Keratinocyte (primary cell): ENCODE results near the gene CCDC80. TPM values are rescaled to one million over a fixed set of nuclear protein-coding genes. Genes with fewer than 3 reads are reported as not detected.

Experiments used
- DNase-seq: peaks from one replicate; pipeline ENCODE4 v3.0.0-alpha.2; 2011; ENCODE audit warnings: low read depth, missing footprints, low spot score
- FAIRE-seq: peaks from 2 replicates; lab custom pipeline; 2011; peaks lifted over from hg19 to GRCh38; lab: Jason Lieb, UNC
- H2AFZ ChIP-seq: 2 replicates; pipeline ENCODE4 v1.6.0; 2012; ENCODE audit warnings: low read length, control low read depth, inconsistent platforms; ENCODE audit not compliant: control insufficient read depth
- H3K27ac ChIP-seq: 2 replicates; pipeline ENCODE4 v1.5.1; 2011; ENCODE audit warnings: low read length; ENCODE audit not compliant: control insufficient read depth, insufficient read depth
- H3K27me3 ChIP-seq: 3 replicates; pipeline ENCODE4 v1.6.0; 2011; ENCODE audit warnings: low read length; ENCODE audit not compliant: control insufficient read depth, insufficient read depth; ENCODE audit errors: extremely low read depth
- H3K36me3 ChIP-seq, 2 experiments: 2 replicates in 1 of 2; 3 replicates in 1 of 2; pipeline ENCODE4 v1.5.1; 2011; ENCODE audit warnings: low read length in 2 of 2, mild to moderate bottlenecking in 1 of 2; ENCODE audit not compliant: control insufficient read depth in 2 of 2, insufficient read depth in 2 of 2; ENCODE audit errors: extremely low read depth in 1 of 2
- H3K4me1 ChIP-seq: 3 replicates; pipeline ENCODE4 v1.5.1; 2011; ENCODE audit warnings: low read length; ENCODE audit not compliant: control insufficient read depth, insufficient read depth; ENCODE audit errors: extremely low read depth
- H3K4me2 ChIP-seq: 3 replicates; pipeline ENCODE4 v1.6.0; 2011; ENCODE audit warnings: low read depth, low read length; ENCODE audit not compliant: control insufficient read depth, insufficient read depth; ENCODE audit errors: extremely low read depth
- H3K4me3 ChIP-seq, 3 experiments: fragments of 200-600 bp in 1 of 3; sonication (generic) in 1 of 3; 2 replicates in 2 of 3; 3 replicates in 1 of 3; pipeline ENCODE4 v1.5.1; 2011 to 2016; ENCODE audit warnings: low read length in 3 of 3, mild to moderate bottlenecking in 3 of 3, control low read depth in 2 of 3, inconsistent platforms in 1 of 3, low read depth in 1 of 3, mixed read lengths in 1 of 3, mixed run types in 1 of 3, moderate library complexity in 1 of 3; ENCODE audit not compliant: control insufficient read depth in 2 of 3, insufficient read depth in 2 of 3; ENCODE audit errors: extremely low read depth in 1 of 3
- H3K79me2 ChIP-seq: 2 replicates; pipeline ENCODE4 v1.6.0; 2012; ENCODE audit warnings: low read length; ENCODE audit not compliant: control insufficient read depth, insufficient read depth
- H3K9ac ChIP-seq: 3 replicates; pipeline ENCODE4 v1.6.0; 2011; ENCODE audit warnings: low read length; ENCODE audit not compliant: control insufficient read depth, insufficient read depth; ENCODE audit errors: extremely low read depth
- H3K9me1 ChIP-seq: 3 replicates; pipeline ENCODE4 v1.6.0; 2011; ENCODE audit warnings: low read length; ENCODE audit not compliant: control insufficient read depth, insufficient read depth; ENCODE audit errors: extremely low read depth
- H3K9me3 ChIP-seq: 2 replicates; pipeline ENCODE4 v1.5.1; 2012; ENCODE audit warnings: low read depth, low read length; ENCODE audit not compliant: control insufficient read depth
- H4K20me1 ChIP-seq: 3 replicates; pipeline ENCODE4 v1.6.0; 2011; ENCODE audit warnings: low read length; ENCODE audit not compliant: control insufficient read depth, insufficient read depth; ENCODE audit errors: extremely low read depth
- CTCF ChIP-seq, 3 experiments: IDR thresholded peaks in 1 of 3; conservative IDR thresholded peaks in 1 of 3; optimal IDR thresholded peaks in 1 of 3; 2 replicates in 2 of 3; 3 replicates in 1 of 3; pipeline versions ENCODE3 to v1.5.1; 2011; ENCODE audit warnings: low read length in 3 of 3, mild to moderate bottlenecking in 3 of 3, moderate library complexity in 2 of 3, control low read depth in 1 of 3, inconsistent platforms in 1 of 3; ENCODE audit not compliant: insufficient read depth in 2 of 3; ENCODE audit errors: extremely low read depth in 1 of 3
- EZH2 ChIP-seq: IDR thresholded peaks from one replicate; pipeline ENCODE4 v1.6.1; 2012; ENCODE audit warnings: inconsistent platforms, mild to moderate bottlenecking, low read length, moderate library complexity
- dilution Hi-C: fragments of 300-500 bp; cut with MboI; formaldehyde crosslinking; loops from one replicate; pipeline ENCODE4 v1.7.0; 2020; ENCODE audit warnings: low sequenced_read_pairs; ENCODE audit not compliant: extremely low pct_ligation_motif_present
- polyA plus RNA-seq, 5 experiments: library from polyadenylated mRNA; depleted of rRNA in 3 of 5; stranded (reverse) in 3 of 5; stranded (forward) in 1 of 5; unstranded in 1 of 5; fragments of >200 nt; gene quantifications; 1 replicate in 1 of 5; 2 replicates in 3 of 5; 3 replicates in 1 of 5; pipeline versions ENCODE4 v1.2.1 to v1.2.3, GENCODE V29; 2011 to 2012; ENCODE audit warnings: missing spikeins in 2 of 5, low read depth in 1 of 5, low replicate concordance in 1 of 5

CCDC80 gene
- polyA plus RNA-seq, 1 donor (not counting 4 experiments of a cell fraction or from before 2014, with no cell fraction given), result 12.8 TPM

GRCh38 chr3:112681822-112682325 is 40.9 kb upstream of the CCDC80 start:
- peak overlapping the region; percentile 4 for H2AFZ ChIP-seq
- no peaks in the 10 kb centered on the region for H3K36me3 ChIP-seq
- H4K20me1 ChIP-seq, result no peaks in the 10 kb centered on the region
- H3K9me1 ChIP-seq, result no peaks in the 10 kb centered on the region
- H3K9me3 ChIP-seq, result no peaks in the 10 kb centered on the region
- H3K27me3 ChIP-seq, result no peaks in the 10 kb centered on the region
- peaks cover 17% of the 10 kb centered on the region for H3K4me1 ChIP-seq
- no peak overlapping the region for H3K27ac ChIP-seq
- FAIRE-seq (no peak), DNase-seq (no peak)
- H3K4me3 ChIP-seq, result no peak overlapping the region
- no peak overlapping the region for H3K9ac ChIP-seq
- TF ChIP-seq EZH2, result no peak
- no peak for TF ChIP-seq CTCF (optimal IDR thresholded peaks at IDR 0.05 in 1 of 3, IDR thresholded peaks at IDR 0.05 in 1 of 3, conservative IDR thresholded peaks at IDR 0.05 in 1 of 3; ENCODE audit: extremely low read depth in 1 of 3, insufficient read depth in 2 of 3, low read length in 3 of 3)
- dilution Hi-C loops, result no loop called here
- H3K4me2 ChIP-seq, result no peak overlapping the region
- no peaks in the 10 kb centered on the region for H3K79me2 ChIP-seq

- FAIRE-seq, result peak; percentile 99
- TF ChIP-seq CTCF (optimal IDR thresholded peaks at IDR 0.05 in 1 of 3, IDR thresholded peaks at IDR 0.05 in 1 of 3, conservative IDR thresholded peaks at IDR 0.05 in 1 of 3; ENCODE audit: extremely low read depth in 1 of 3, insufficient read depth in 2 of 3, low read length in 3 of 3) (no peak), EZH2 (no peak)
- Histone ChIP-seq H3K27ac (peak overlapping the region; percentile 65), H3K4me1 (peaks cover 20% of the 10 kb centered on the region), H3K9me3 (no peaks in the 10 kb centered on the region), H2AFZ (peak overlapping the region; percentile 81), H3K4me3 (peak overlapping the region in 1 of 3 experiments; percentile 7), H4K20me1 (no peaks in the 10 kb centered on the region), H3K4me2 (peak overlapping the region; percentile 59), H3K9me1 (no peaks in the 10 kb centered on the region), H3K9ac (peak overlapping the region; percentile 51), H3K79me2 (no peaks in the 10 kb centered on the region), H3K27me3 (no peaks in the 10 kb centered on the region), H3K36me3 (no peaks in the 10 kb centered on the region)
- DNase-seq, result peak; percentile 75
- dilution Hi-C loops, result no loop called here
These were observed 35.8 kb upstream of the CCDC80 start for GRCh38 chr3:112676659-112677234.
